T-cell (primary cell): Measurements from ENCODE around the gene PPM1A. TPM values are rescaled to one million over a fixed set of nuclear protein-coding genes. Genes with fewer than 3 reads are reported as not detected.

Experiments
- ATAC-seq, 4 experiments: fragments of 200-7000 bp in 3 of 4; fragments of 150-1000 bp in 1 of 4; cut with Tn5 transposase; replicated peaks in 1 of 4; 1 replicate in 3 of 4; 2 replicates in 1 of 4; pipeline ENCODE4 v1.10.0; 2021; ENCODE audit warnings: moderate library complexity in 3 of 4, mild to moderate bottlenecking in 2 of 4, moderate number of reproducible peaks in 1 of 4
- CTCF ChIA-PET, 2 donors: fragments of 300-600 bp; sonication (Branson Sonifier 250); formaldehyde crosslinking; loops; one replicate each; lab custom pipeline; 2022; ENCODE audit warnings: antibody characterized with exemption in 2 of 2; lab: Charles Lee
- POLR2A ChIA-PET, 2 donors: fragments of 300-600 bp; sonication (Branson Sonifier 250); formaldehyde crosslinking; loops; one replicate each; lab custom pipeline; 2022; ENCODE audit warnings: antibody characterized with exemption in 2 of 2; lab: Charles Lee
- DNase-seq, 35 experiments: peaks; one replicate each; pipeline versions ENCODE4 v3.0.0 to v3.0.0-alpha.2; 2013 to 2023
- H3K27ac ChIP-seq: one replicate; pipeline ENCODE4 v1.5.1; 2013; ENCODE audit warnings: low read length
- H3K27me3 ChIP-seq, 2 experiments: replicated peaks in 1 of 2; 1 replicate in 1 of 2; 2 replicates in 1 of 2; pipeline versions ENCODE4 v1.6.1 to v1.7.0; 2013; ENCODE audit warnings: low read length in 1 of 2, mixed read lengths in 1 of 2; ENCODE audit not compliant: control insufficient read depth in 2 of 2, insufficient read depth in 2 of 2; ENCODE audit errors: extremely low read depth in 1 of 2
- H3K36me3 ChIP-seq, 2 donors: 1 replicate in 1 of 2; 2 replicates in 1 of 2; pipeline versions ENCODE4 v1.6.1 to v1.7.0; 2013; ENCODE audit warnings: low read length in 1 of 2; ENCODE audit not compliant: control insufficient read depth in 2 of 2, insufficient read depth in 1 of 2; ENCODE audit errors: extremely low read depth in 1 of 2
- H3K4me1 ChIP-seq, 2 experiments: 1 replicate in 1 of 2; 2 replicates in 1 of 2; pipeline versions ENCODE4 v1.6.1 to v1.7.0; 2013; ENCODE audit warnings: low read length in 2 of 2, mixed read lengths in 1 of 2; ENCODE audit not compliant: insufficient read depth in 2 of 2, control insufficient read depth in 1 of 2; ENCODE audit errors: extremely low read depth in 1 of 2
- H3K4me3 ChIP-seq, 2 donors: 1 replicate in 1 of 2; 2 replicates in 1 of 2; pipeline versions ENCODE4 v1.5.1 to v1.7.0; 2013; ENCODE audit warnings: mild to moderate bottlenecking in 2 of 2, low read length in 1 of 2, moderate library complexity in 1 of 2; ENCODE audit not compliant: control insufficient read depth in 1 of 2; ENCODE audit errors: extremely low read depth in 1 of 2
- H3K9me3 ChIP-seq: 2 replicates; pipeline ENCODE4 v1.7.0; 2013
- H3K27ac Mint-ChIP-seq, 2 donors: one replicate each; pipeline ENCODE4 v1.8.0; 2020 to 2021; ENCODE audit warnings: mild to moderate bottlenecking in 2 of 2, mixed read lengths in 2 of 2
- H3K27me3 Mint-ChIP-seq, 2 donors: one replicate each; pipeline ENCODE4 v1.8.0; 2021 to 2022; ENCODE audit warnings: mixed read lengths in 2 of 2
- H3K36me3 Mint-ChIP-seq: one replicate; pipeline ENCODE4 v1.8.0; 2021; ENCODE audit warnings: mixed read lengths
- H3K4me1 Mint-ChIP-seq, 3 donors: one replicate each; pipeline ENCODE4 v1.8.0; 2020 to 2022; ENCODE audit warnings: mixed read lengths in 3 of 3, mild to moderate bottlenecking in 1 of 3
- H3K4me3 Mint-ChIP-seq, 3 donors: one replicate each; pipeline ENCODE4 v1.8.0; 2020 to 2022; ENCODE audit warnings: mild to moderate bottlenecking in 3 of 3, mixed read lengths in 3 of 3, moderate library complexity in 3 of 3
- H3K9me3 Mint-ChIP-seq, 3 donors: one replicate each; pipeline ENCODE4 v1.8.0; 2020 to 2022; ENCODE audit warnings: mixed read lengths in 3 of 3
- WGBS: methylation state at CpG from one replicate; pipeline ENCODE4 v1.1.5; 2013; ENCODE audit warnings: missing lambda C conversion rate; ENCODE audit not compliant: insufficient coverage; 5-methylcytosine and 5-hydroxymethylcytosine counted together
- total RNA-seq, 35 experiments: library from RNA in 6 of 35; stranded (reverse) in 6 of 35; fragments of 120-200 nt in 1 of 35; gene quantifications; one replicate each; pipeline versions ENCODE4 v1.2.1 to v1.2.4 and lab custom pipeline; 2013 to 2026

PPM1A gene
- total RNA-seq, 5 donors from 2014 or later (not counting 1 experiment from before 2014, with no cell fraction given), result 42.8 to 71.6 (median 46.1) TPM

GRCh38 chr14:60233251-60233650 is 15.8 kb upstream of the PPM1A start:
- H3K27ac ChIP-seq, result no peak overlapping the region
- DNase-seq (no peak), ATAC-seq (no peak)
- no peaks in the 10 kb centered on the region for H3K4me1 ChIP-seq
- Mint-ChIP-seq H3K4me1 (no peaks in the 10 kb centered on the region), H3K27ac (no peak overlapping the region), H3K4me3 (no peak overlapping the region), H3K9me3 (peaks cover 11 to 29% (median 14%) of the 10 kb centered on the region in 3 donors), H3K27me3 (peaks cover 5 to 8% of the 10 kb centered on the region in 2 donors), H3K36me3 (peaks cover 6% of the 10 kb centered on the region)
- no peaks in the 10 kb centered on the region for H3K9me3 ChIP-seq
- POLR2A ChIA-PET, result no interaction called here
- CTCF ChIA-PET, result no interaction called here
- 100% methylated on average over 1 of the region's 3 CpGs for WGBS
- no peak overlapping the region for H3K4me3 ChIP-seq
- no peaks in the 10 kb centered on the region for H3K36me3 ChIP-seq
- no peaks in the 10 kb centered on the region for H3K27me3 ChIP-seq

- Mint-ChIP-seq H3K4me1 (no peaks in the 10 kb centered on the region), H3K27me3 (peaks cover 8% of the 10 kb centered on the region in 2 donors), H3K9me3 (peaks cover 11 to 29% (median 14%) of the 10 kb centered on the region in 3 donors), H3K36me3 (peaks cover 6% of the 10 kb centered on the region), H3K4me3 (no peak overlapping the region), H3K27ac (no peak overlapping the region)
- Histone ChIP-seq H3K27ac (no peak overlapping the region), H3K4me3 (no peak overlapping the region), H3K27me3 (no peaks in the 10 kb centered on the region), H3K4me1 (no peaks in the 10 kb centered on the region), H3K9me3 (no peaks in the 10 kb centered on the region), H3K36me3 (no peaks in the 10 kb centered on the region)
- ATAC-seq (no peak), DNase-seq (no peak)
- CTCF ChIA-PET, result no interaction called here
- POLR2A ChIA-PET, result no interaction called here
These were observed 15.1 kb upstream of the PPM1A start for GRCh38 chr14:60233891-60234290.

- Mint-ChIP-seq H3K4me3 (no peak overlapping the region), H3K9me3 (peaks cover 11 to 28% (median 14%) of the 10 kb centered on the region in 3 donors), H3K27me3 (peaks cover 8 to 10% of the 10 kb centered on the region in 2 donors), H3K4me1 (no peaks in the 10 kb centered on the region), H3K27ac (no peak overlapping the region), H3K36me3 (peaks cover 6% of the 10 kb centered on the region)
- ChIA-PET CTCF (no interaction called here), POLR2A (no interaction called here)
- no CpG with 5 or more reads among the region's 2 CpGs for WGBS
- Histone ChIP-seq H3K27ac (no peak overlapping the region), H3K36me3 (no peaks in the 10 kb centered on the region), H3K4me1 (no peaks in the 10 kb centered on the region), H3K27me3 (no peaks in the 10 kb centered on the region), H3K4me3 (no peak overlapping the region), H3K9me3 (no peaks in the 10 kb centered on the region)
- no peak for ATAC-seq
- DNase-seq, result no peak
These were observed 13.6 kb upstream of the PPM1A start for GRCh38 chr14:60235440-60235839.

- H3K27me3 Mint-ChIP-seq, result peaks cover 5% of the 10 kb centered on the region in 2 donors
- H3K27ac ChIP-seq, result no peak overlapping the region
- no peaks in the 10 kb centered on the region for H3K27me3 ChIP-seq
- no peaks in the 10 kb centered on the region for H3K36me3 ChIP-seq
- no peak overlapping the region for H3K4me3 Mint-ChIP-seq
- no peaks in the 10 kb centered on the region for H3K9me3 Mint-ChIP-seq
- H3K36me3 Mint-ChIP-seq, result no peaks in the 10 kb centered on the region
- peaks cover 0 to 2% (median 0%) of the 10 kb centered on the region in 3 donors for H3K4me1 Mint-ChIP-seq
- no peak overlapping the region for H3K27ac Mint-ChIP-seq
- POLR2A ChIA-PET, result no interaction called here
- DNase-seq (no peak), ATAC-seq (no peak)
- H3K4me3 ChIP-seq, result no peak overlapping the region
- H3K9me3 ChIP-seq, result no peaks in the 10 kb centered on the region
- CTCF ChIA-PET, result no interaction called here
- WGBS, result 100% methylated on average over 2 of the region's 3 CpGs
- H3K4me1 ChIP-seq, result no peaks in the 10 kb centered on the region
These were observed 10.1 kb upstream of the PPM1A start for GRCh38 chr14:60238955-60239354.

- no peak overlapping the region for H3K4me3 Mint-ChIP-seq
- no peaks in the 10 kb centered on the region for H3K9me3 Mint-ChIP-seq
- ChIA-PET CTCF (no interaction called here), POLR2A (interaction anchor here in 1 of 2 donors (0.6 kb wide), 1 partner anchor 9 kb away, joined by 5 read pairs; the partner anchor contains the start of gene PPM1A)
- H3K4me3 ChIP-seq, result no peak overlapping the region
- H3K36me3 ChIP-seq, result no peaks in the 10 kb centered on the region
- no peaks in the 10 kb centered on the region for H3K27me3 ChIP-seq
- H3K4me1 Mint-ChIP-seq, result peaks cover 0 to 2% (median under 1%) of the 10 kb centered on the region in 3 donors
- H3K27ac ChIP-seq, result no peak overlapping the region
- ATAC-seq (no peak), DNase-seq (no peak)
- no peaks in the 10 kb centered on the region for H3K36me3 Mint-ChIP-seq
- no peak overlapping the region for H3K27ac Mint-ChIP-seq
- H3K27me3 Mint-ChIP-seq, result peaks cover 5% of the 10 kb centered on the region in 2 donors
- H3K4me1 ChIP-seq, result no peaks in the 10 kb centered on the region
- H3K9me3 ChIP-seq, result no peaks in the 10 kb centered on the region
- 100% methylated on average over 2 of the region's 7 CpGs for WGBS
These were observed 8.7 kb upstream of the PPM1A start for GRCh38 chr14:60240139-60240856.

GRCh38 chr14:60241091-60241490 is 7.9 kb upstream of the PPM1A start:
- H3K4me3 ChIP-seq, result no peak overlapping the region
- no peak overlapping the region for H3K27ac ChIP-seq
- no peaks in the 10 kb centered on the region for H3K36me3 Mint-ChIP-seq
- no peaks in the 10 kb centered on the region for H3K27me3 ChIP-seq
- no peaks in the 10 kb centered on the region for H3K4me1 ChIP-seq
- no peaks in the 10 kb centered on the region for H3K9me3 Mint-ChIP-seq
- DNase-seq, result no peak
- no peak for ATAC-seq
- 40% methylated on average over 1 of the region's 1 CpG for WGBS
- peaks cover 2 to 8% (median 3%) of the 10 kb centered on the region in 3 donors for H3K4me1 Mint-ChIP-seq
- no peak overlapping the region for H3K27ac Mint-ChIP-seq
- no peaks in the 10 kb centered on the region for H3K36me3 ChIP-seq
- no peaks in the 10 kb centered on the region for H3K9me3 ChIP-seq
- H3K27me3 Mint-ChIP-seq, result peaks cover 3 to 5% of the 10 kb centered on the region in 2 donors
- no peak overlapping the region for H3K4me3 Mint-ChIP-seq
- CTCF ChIA-PET, result no interaction called here
- POLR2A ChIA-PET, result interaction anchor here (0.6 kb wide), 2 partner anchors 8 to 37 kb away, joined by 3 to 5 read pairs; partner anchors contain the start of gene PPM1A (in 1 of the 2)
